Activated T-cell treated with anti-CD3 and anti-CD28 coated beads for 48 hours (primary cell): Measurements from ENCODE around the gene LRRC41.
"Not testable (repeated sequence)": the region's sequence is repeated elsewhere in the genome, so short reads cannot be mapped to it uniquely, and the experiment has no call there.

Experiments
- DNase-seq: peaks from one replicate; pipeline ENCODE4 v3.0.0-alpha.2; 2020; ENCODE audit warnings: low read depth

Gene LRRC41

DNA sequence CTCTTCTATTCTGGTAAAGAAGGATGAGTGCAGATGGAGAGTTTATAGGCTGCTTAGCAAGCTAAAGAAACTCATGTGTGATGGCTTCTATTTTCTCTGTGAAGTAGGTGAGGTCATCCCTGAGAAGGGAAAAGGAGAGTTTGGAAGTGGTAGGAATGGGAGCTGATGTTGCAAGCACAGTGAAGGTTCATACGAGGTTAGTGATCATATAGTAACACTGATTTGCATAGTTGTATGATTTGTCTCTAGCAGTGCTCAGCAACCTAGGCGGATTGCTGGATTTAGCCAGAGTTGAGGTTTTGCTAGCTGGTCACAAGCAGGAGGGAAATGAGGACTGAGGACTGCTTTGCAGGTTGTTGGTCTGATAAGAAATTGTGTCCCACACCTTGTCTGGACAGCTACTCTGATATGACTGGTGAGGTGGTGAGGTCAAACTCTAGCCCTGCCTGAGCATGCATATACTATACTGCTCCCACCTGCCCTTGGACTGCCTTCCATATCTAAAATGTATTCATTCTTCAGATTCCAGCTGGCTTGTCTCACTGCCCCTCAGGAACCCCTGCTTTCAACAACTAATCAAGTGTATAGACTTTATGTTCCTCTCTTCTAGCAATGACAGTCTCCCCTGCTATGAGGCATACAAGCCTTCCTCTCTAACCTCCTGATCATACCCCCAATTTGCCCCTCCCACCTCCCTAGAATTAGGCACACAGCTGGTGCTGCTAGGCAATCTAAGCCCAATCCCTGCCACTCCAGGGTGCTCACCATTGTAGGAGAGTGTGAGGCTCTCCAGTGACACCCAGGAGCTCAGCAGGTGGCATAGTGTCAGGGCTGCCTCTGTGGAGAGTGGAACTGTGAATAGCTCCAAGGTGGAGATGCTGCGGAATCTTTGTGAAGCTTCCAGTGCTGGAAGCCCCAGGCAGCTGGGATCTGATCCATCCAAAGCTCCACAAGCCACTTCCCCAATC, 18.5 kb downstream of the LRRC41 start:
- DNase-seq, result no peak

DNA sequence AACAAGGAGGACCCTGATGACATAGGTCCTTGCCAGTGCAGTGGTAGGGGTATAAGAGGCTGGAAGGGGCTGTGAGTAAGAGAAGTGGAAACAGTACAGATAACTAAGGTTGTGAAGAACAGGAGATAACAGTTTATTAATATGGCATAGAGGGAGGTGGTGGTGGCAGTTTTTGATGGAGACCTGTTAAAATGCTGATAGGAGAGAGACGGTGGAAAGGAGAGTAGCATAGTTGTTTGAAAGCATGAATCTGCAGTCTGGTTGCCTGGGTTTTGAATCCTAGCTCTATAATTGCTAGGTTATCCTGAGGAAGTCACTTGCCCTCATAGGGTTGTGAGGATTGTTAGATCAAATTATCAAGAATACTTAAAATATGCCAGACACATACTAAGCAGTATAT, 19.4 kb downstream of the LRRC41 start:
- no peak for DNase-seq

DNA sequence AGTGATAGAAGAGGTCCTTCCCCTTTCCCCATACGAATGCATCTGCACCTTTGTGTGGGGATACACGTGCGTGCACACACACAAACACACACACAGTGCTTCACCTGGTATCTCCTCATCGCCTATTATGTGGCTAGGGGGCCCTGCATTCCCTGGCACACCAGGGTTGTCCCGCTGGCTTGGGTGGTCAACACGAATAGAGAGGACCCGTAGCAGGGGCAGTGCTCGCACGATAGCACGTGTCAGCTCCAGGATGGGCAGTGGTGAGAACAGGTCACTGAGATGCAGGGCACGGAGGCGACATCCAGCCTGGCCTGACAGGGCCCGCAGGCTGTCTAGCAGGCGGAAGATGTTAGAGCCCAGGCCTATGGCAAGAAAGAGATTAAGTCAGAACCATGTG, 22.4 kb downstream of the LRRC41 start:
- no peak for DNase-seq

- no peak for DNase-seq
These were observed 23.3 kb downstream of the LRRC41 start for GRCh38 chr1:46280092-46280491.

GRCh38 chr1:46278807-46279206, 24.6 kb downstream of the LRRC41 start:
- DNase-seq, result no peak

DNA sequence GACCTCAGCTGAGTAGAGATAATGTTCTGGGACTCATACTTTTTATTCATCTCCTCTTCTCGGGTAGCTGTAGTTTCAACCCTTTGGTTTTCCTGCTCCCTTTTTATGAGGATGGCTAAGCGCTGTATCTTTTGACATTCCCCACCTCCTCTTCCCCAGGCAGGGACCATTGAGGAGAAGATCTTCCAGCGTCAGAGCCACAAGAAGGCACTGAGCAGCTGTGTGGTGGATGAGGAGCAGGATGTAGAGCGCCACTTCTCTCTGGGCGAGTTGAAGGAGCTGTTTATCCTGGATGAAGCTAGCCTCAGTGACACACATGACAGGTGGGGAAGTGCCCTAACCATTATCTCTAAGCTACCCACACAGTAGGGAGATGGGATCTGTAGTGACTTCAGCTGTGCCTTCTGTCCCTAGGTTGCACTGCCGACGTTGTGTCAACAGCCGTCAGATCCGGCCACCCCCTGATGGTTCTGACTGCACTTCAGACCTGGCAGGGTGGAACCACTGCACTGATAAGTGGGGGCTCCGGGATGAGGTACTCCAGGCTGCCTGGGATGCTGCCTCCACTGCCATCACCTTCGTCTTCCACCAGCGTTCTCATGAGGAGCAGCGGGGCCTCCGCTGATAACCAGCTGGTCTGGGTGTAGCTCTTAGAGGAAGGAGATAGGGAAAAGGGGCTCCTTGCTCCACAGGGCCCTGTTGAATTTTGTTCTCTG, 25.6 kb downstream of the LRRC41 start:
- no peak for DNase-seq

- DNase-seq, result no peak
These were observed 28.4 kb downstream of the LRRC41 start for GRCh38 chr1:46275030-46275337.

DNA sequence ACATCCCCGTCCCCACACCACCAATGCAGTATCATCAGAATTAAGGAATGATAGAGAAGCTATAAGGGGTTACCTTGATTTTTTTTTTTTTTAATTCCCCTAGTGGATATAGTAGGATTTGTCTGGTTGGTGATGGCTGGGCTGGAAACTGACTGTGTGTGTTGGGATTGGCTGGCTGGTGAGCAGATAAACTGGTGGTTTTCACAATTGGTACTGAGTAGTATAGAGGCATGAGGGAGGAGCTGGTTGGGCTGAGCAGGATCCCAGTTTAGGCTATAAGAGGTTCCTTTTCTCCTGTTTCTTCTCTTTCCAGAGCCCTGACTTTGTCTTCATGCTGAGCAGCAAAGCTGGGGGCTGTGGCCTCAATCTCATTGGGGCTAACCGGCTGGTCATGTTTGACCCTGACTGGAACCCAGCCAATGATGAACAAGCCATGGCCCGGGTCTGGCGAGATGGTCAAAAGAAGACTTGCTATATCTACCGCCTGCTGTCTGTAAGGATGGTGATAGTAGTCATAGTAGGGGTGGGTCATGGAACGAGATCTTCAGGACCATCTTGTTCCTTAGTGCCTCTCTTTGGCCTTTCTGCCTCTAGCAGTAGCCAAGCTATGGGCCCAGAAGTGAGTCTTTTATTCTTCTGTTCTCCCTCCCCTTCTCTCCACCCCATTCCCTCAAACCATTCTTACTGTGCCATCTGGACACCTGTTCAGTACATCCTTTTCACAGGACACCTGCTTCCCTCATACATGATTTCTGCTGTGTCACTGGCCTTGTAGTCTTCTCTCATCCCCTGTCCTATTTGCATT, 29.0 kb downstream of the LRRC41 start:
- no peak for DNase-seq

GRCh38 chr1:46268578-46268977, 34.8 kb downstream of the LRRC41 start:
- DNase-seq, result no peak

DNA sequence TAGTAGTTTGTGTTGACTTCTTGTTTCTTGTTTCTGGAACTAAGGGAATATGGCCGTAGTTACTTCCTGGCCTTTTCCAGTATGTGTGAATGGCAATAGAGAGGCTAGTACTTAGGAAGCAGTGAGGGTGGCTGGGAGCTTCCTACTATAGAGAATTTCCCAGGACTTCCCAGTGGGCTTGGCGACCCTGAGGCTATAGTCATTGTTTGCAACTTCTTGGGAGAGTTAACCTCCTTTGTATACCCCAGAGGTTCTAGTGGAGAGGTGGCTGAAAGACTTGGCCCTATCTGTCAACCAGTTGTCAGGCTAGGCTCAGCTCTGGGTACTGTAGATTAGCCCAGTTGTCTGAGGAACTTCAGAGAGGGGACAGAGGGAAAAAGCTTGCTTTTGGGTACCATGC, 40.3 kb downstream of the LRRC41 start:
- DNase-seq, result no peak

DNA sequence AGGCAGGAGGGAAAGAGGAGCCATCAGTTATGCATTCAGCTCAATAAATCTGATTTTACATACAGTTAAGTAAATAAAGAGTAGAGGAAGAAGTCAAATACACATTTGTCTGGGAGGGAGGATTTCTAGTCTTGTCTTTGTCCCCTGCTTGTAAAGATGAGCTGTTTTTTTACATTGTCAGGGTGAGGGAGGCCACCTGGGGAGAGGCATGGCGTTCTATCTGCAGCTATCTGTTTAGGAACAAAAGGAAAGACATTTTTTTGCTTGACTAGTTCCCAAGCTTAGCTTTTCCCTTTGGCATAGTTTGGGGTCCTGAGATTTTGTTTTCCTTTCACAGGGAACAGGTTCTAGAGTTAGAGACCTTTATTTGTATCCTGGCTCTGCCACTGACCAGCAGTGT, 40.9 kb downstream of the LRRC41 start:
- no peak for DNase-seq

GRCh38 chr1:46256523-46256922, 46.9 kb downstream of the LRRC41 start:
- DNase-seq, result no peak

GRCh38 chr1:46254668-46255067, 48.7 kb downstream of the LRRC41 start:
- DNase-seq, result no peak

GRCh38 chr1:46248122-46248920, 55.1 kb downstream of the LRRC41 start:
- DNase-seq, result peak; percentile 43

DNA sequence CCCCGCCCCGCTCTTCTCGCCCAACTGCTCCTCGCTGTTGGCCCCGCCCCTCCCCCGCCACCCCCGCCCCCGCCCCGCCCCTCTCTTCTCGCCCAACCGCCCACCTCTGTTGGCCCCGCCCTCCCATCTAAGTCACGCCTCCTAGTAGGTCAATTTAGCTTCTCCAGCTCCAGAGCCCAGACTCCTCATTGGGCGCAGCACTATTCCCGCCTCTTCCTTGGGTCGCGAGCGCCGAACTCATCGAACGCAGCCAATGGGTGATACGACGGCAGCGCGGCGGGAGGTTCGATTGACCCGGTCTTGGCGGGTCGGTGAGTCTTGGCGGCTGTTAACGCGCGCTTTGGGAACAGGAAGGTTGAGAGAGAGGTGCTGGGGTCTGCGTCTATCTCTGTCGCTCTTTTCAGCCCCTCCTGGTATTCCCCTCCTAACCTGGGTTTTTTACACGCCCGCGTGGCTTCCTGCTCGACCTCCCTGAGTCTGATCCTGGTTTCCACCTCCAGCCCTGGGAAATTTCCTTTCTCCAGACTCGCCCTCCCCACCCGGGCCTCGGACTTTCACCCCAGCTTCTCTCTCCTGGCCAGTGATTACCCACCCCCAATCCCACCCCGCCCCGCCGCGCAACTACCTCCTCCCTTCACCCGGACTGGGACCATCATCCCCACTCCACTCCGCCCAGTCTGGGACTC, 55.8 kb downstream of the LRRC41 start, which contains the start of gene RAD54L:
Gene RAD54L (plus strand): TSS at position 328 of the 686 bp plus-strand sequence. CDS start 643 bp downstream, outside the sequence.
- peak; percentile 96 for DNase-seq

GRCh38 chr1:46246548-46247435, 56.6 kb downstream of the LRRC41 start:
- DNase-seq, result peak; percentile 65

GRCh38 chr1:46246136-46246535, 57.3 kb downstream of the LRRC41 start:
- DNase-seq, result not testable (repeated sequence)

DNA sequence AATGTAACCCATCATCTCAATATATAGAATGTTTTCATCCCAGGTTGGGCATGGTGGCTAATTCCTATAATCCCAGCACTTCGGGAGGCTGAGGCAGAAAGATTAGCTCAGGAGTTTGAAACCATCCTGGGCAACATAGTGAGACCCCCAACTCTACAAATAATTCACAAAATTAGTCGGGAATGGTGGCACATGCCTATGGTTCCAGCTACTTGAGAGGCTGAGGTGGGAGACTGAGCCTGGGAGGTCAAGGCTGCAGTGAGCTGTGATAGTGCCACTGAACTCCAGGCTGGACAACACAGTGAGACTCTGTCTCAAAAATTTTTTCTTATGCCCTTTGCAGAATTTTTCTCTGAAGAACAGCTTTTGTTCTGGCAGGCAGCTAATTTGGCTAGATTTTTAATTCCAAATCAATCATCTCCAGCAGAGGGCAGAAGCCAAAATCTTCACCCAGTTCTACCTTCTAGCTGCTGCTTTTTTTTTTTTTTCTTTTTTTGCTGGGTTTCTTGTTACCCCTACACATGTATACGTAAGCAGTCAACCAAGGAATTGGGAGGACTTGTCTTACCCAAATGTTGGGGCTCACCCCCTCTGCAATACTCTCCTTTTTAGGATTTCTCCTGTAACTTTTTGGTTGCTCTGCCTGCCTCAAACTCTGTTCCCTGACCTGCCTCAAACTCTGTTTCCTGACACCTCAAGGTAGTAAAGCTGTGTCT, 58.6 kb downstream of the LRRC41 start:
- no peak for DNase-seq

GRCh38 chr1:46243831-46244230, 59.6 kb downstream of the LRRC41 start:
- DNase-seq, result not testable (repeated sequence)
